HCT116 (cell line): ENCODE measurements around the gene NTSR2. TPM values are rescaled to one million over a fixed set of nuclear protein-coding genes. Genes with fewer than 3 reads are reported as not detected.

Experiments
- ATAC-seq: fragments of 200-7000 bp; cut with Tn5 transposase; 2 replicates; pipeline ENCODE4 v1.9.1; 2020; ENCODE audit warnings: mild to moderate bottlenecking, moderate library complexity
- BruUV-seq: library from RNA; stranded (reverse); fragments of 400-500 nt; replicated peaks from 2 replicates; lab custom pipeline; 2021; lab: Mats Ljungman, UMichigan
- CTCF ChIA-PET: fragments of 300-600 bp; sonication (Branson Sonifier 250); formaldehyde crosslinking; loops from one replicate; lab custom pipeline; 2021; ENCODE audit warnings: antibody characterized with exemption; lab: Charles Lee
- POLR2A ChIA-PET: fragments of 300-600, 350-600 bp; sonication (Branson Sonifier 250); formaldehyde crosslinking; loops from one replicate; lab custom pipeline; 2021; ENCODE audit warnings: antibody characterized with exemption; lab: Charles Lee
- RAD21 ChIA-PET, 2 experiments: fragments of 300-600 bp; sonication (Branson Sonifier 250); formaldehyde crosslinking; loops; one replicate each; lab custom pipeline; 2023; ENCODE audit warnings: low total read pairs in 2 of 2; ENCODE audit not compliant: uncharacterized antibody in 2 of 2, unreplicated experiment in 2 of 2, low non-redundant PET in 1 of 2; lab: Charles Lee
- DNase-seq: peaks from one replicate; pipeline ENCODE4 v3.0.0-alpha.2; 2010; ENCODE audit warnings: low read depth, low spot score
- H2AFZ ChIP-seq: fragments of 200-600 bp; shearing (Covaris generic), sonication (generic); 2 replicates; pipeline ENCODE4 v1.6.1; 2017; ENCODE audit warnings: low read depth, mixed run types, mixed read lengths, antibody characterized with exemption, low read length; ENCODE audit not compliant: poor library complexity, severe bottlenecking
- H3K27ac ChIP-seq: 2 replicates; pipeline ENCODE4 v1.5.1; 2012; ENCODE audit warnings: low read depth, low read length
- H3K27me3 ChIP-seq: fragments of 200-600 bp; sonication (generic); 2 replicates; pipeline ENCODE4 v1.6.1; 2016; ENCODE audit warnings: mixed run types, low read length, mixed read lengths; ENCODE audit not compliant: insufficient read depth
- H3K36me3 ChIP-seq, 2 experiments: fragments of 200-500 bp in 1 of 2; fragments of 200-600 bp in 1 of 2; sonication (Bioruptor generic) in 1 of 2; sonication (generic) in 1 of 2; 2 replicates each; pipeline versions ENCODE4 v1.5.1 to v1.6.1; 2014 to 2016; ENCODE audit warnings: low read length in 2 of 2, inconsistent platforms in 1 of 2, mixed read lengths in 1 of 2, mixed run types in 1 of 2; ENCODE audit not compliant: insufficient read depth in 2 of 2, control insufficient read depth in 1 of 2
- H3K4me1 ChIP-seq, 2 experiments: fragments of 200-600 bp in 1 of 2; sonication (generic) in 1 of 2; 2 replicates each; pipeline versions ENCODE4 v1.5.1 to v1.6.1; 2012 to 2017; ENCODE audit warnings: low read length in 2 of 2, inconsistent platforms in 1 of 2, mild to moderate bottlenecking in 1 of 2, mixed read lengths in 1 of 2, mixed run types in 1 of 2, moderate library complexity in 1 of 2; ENCODE audit not compliant: insufficient read depth in 2 of 2, control insufficient read depth in 1 of 2
- H3K4me2 ChIP-seq: fragments of 200-600 bp; sonication (generic); 2 replicates; pipeline ENCODE4 v1.6.1; 2017; ENCODE audit warnings: mixed run types, low read length, mixed read lengths
- H3K4me3 ChIP-seq, 2 experiments: fragments of 200-600 bp in 1 of 2; sonication (generic) in 1 of 2; replicated peaks in 1 of 2; 2 replicates each; pipeline ENCODE4 v1.5.1; 2011 to 2016; ENCODE audit warnings: low read length in 2 of 2, control low read depth in 1 of 2, low read depth in 1 of 2, mild to moderate bottlenecking in 1 of 2, mixed read lengths in 1 of 2, mixed run types in 1 of 2
- H3K79me2 ChIP-seq: fragments of 200-600 bp; sonication (generic); 2 replicates; pipeline ENCODE4 v1.6.1; 2017; ENCODE audit warnings: mild to moderate bottlenecking, mixed run types, low read length, moderate library complexity, mixed read lengths; ENCODE audit not compliant: insufficient read depth
- H3K9ac ChIP-seq: fragments of 200-600 bp; sonication (generic); 2 replicates; pipeline ENCODE4 v1.6.1; 2016; ENCODE audit warnings: low read length, mixed read lengths
- H3K9me2 ChIP-seq: fragments of 200-600 bp; sonication (generic), shearing (Covaris generic); 2 replicates; pipeline ENCODE4 v1.6.1; 2017; ENCODE audit warnings: mixed run types, mild to moderate bottlenecking, moderate library complexity; ENCODE audit not compliant: insufficient read depth
- H3K9me3 ChIP-seq, 2 experiments: fragments of 200-500 bp in 1 of 2; fragments of 200-600 bp in 1 of 2; sonication (Bioruptor generic) in 1 of 2; sonication (generic) in 1 of 2; 2 replicates each; pipeline ENCODE4 v1.6.1; 2014 to 2017; ENCODE audit warnings: low read length in 2 of 2, mixed read lengths in 2 of 2, inconsistent platforms in 1 of 2, low read depth in 1 of 2, mild to moderate bottlenecking in 1 of 2, mixed run types in 1 of 2, moderate library complexity in 1 of 2; ENCODE audit not compliant: control insufficient read depth in 1 of 2, insufficient read depth in 1 of 2
- H4K20me1 ChIP-seq: fragments of 200-600 bp; sonication (generic), shearing (Covaris generic); 2 replicates; pipeline ENCODE4 v1.6.1; 2017; ENCODE audit warnings: mixed run types, mild to moderate bottlenecking, moderate library complexity; ENCODE audit not compliant: insufficient read depth
- ATF3 ChIP-seq: IDR thresholded peaks from 2 replicates; pipeline ENCODE4 v1.6.1; 2012
- CBX3 ChIP-seq: IDR thresholded peaks from 2 replicates; pipeline ENCODE4 v1.6.1; 2012; ENCODE audit warnings: low read depth
- CEBPB ChIP-seq: IDR thresholded peaks from 2 replicates; pipeline ENCODE4 v1.6.1; 2012; ENCODE audit warnings: low read depth
- CTCF ChIP-seq, 3 experiments: fragments of 200-600 bp in 1 of 3; sonication (generic) in 1 of 3; IDR thresholded peaks in 2 of 3; conservative IDR thresholded peaks in 1 of 3; 2 replicates each; pipeline ENCODE4 v1.5.1; 2012 to 2017; ENCODE audit warnings: low read depth in 2 of 3, low read length in 2 of 3, antibody characterized with exemption in 1 of 3, borderline replicate concordance in 1 of 3, control low read depth in 1 of 3, mild to moderate bottlenecking in 1 of 3, mixed read lengths in 1 of 3, mixed run types in 1 of 3, moderate library complexity in 1 of 3; ENCODE audit not compliant: insufficient read depth in 1 of 3
- EGR1 ChIP-seq: IDR thresholded peaks from 2 replicates; pipeline ENCODE4 v1.6.1; 2012; ENCODE audit warnings: low read depth
- ELF1 ChIP-seq: IDR thresholded peaks from 2 replicates; pipeline ENCODE4 v1.6.1; 2012; ENCODE audit warnings: low read depth, borderline replicate concordance
- EZH2phosphoT487 ChIP-seq: fragments of 200-600 bp; IDR thresholded peaks from 2 replicates; pipeline ENCODE4 v1.6.1; 2018; ENCODE audit warnings: antibody characterized with exemption, borderline replicate concordance
- FOSL1 ChIP-seq: IDR thresholded peaks from 2 replicates; pipeline ENCODE4 v1.6.1; 2012; ENCODE audit warnings: low read depth
- JUND ChIP-seq: IDR thresholded peaks from 2 replicates; pipeline ENCODE4 v1.6.1; 2012
- MAX ChIP-seq: IDR thresholded peaks from 2 replicates; pipeline ENCODE4 v1.6.1; 2012
- POLR2A ChIP-seq: IDR thresholded peaks from 2 replicates; pipeline ENCODE4 v1.7.0; 2011; ENCODE audit warnings: borderline replicate concordance; ENCODE audit not compliant: insufficient read depth, insufficient read length; ENCODE audit errors: extremely low read depth
- POLR2AphosphoS5 ChIP-seq: IDR thresholded peaks from 2 replicates; pipeline ENCODE4 v1.6.1; 2011; ENCODE audit warnings: mild to moderate bottlenecking, low read depth, low read length, moderate library complexity
- RAD21 ChIP-seq: IDR thresholded peaks from 2 replicates; pipeline ENCODE4 v1.6.1; 2012; ENCODE audit warnings: low read depth, mild to moderate bottlenecking
- SIN3A ChIP-seq: IDR thresholded peaks from 2 replicates; pipeline ENCODE4 v1.6.1; 2012; ENCODE audit warnings: low read depth
- SP1 ChIP-seq: IDR thresholded peaks from 2 replicates; pipeline ENCODE4 v1.6.1; 2012; ENCODE audit warnings: low read depth
- SRF ChIP-seq: IDR thresholded peaks from 2 replicates; pipeline ENCODE4 v1.6.1; 2012; ENCODE audit warnings: low read depth
- TCF7L2 ChIP-seq: IDR thresholded peaks from 2 replicates; pipeline ENCODE4 v1.7.0; 2011; ENCODE audit warnings: borderline replicate concordance, inconsistent platforms; ENCODE audit not compliant: insufficient read depth, insufficient read length; ENCODE audit errors: extremely low read depth
- YY1 ChIP-seq: IDR thresholded peaks from 2 replicates; pipeline ENCODE4 v1.6.1; 2011; ENCODE audit warnings: low read length, low read depth, moderate library complexity, mild to moderate bottlenecking; ENCODE audit not compliant: insufficient replicate concordance; ENCODE audit errors: extremely low read depth
- ZFX ChIP-seq: fragments of 450-650 bp; IDR thresholded peaks from 2 replicates; pipeline ENCODE4 v1.6.1; 2017
- ZNF274 ChIP-seq: fragments of 200-500 bp; sonication (Bioruptor generic); IDR thresholded peaks from 2 replicates; pipeline ENCODE4 v1.6.1; 2014; ENCODE audit warnings: mild to moderate bottlenecking, low read depth, low read length, inconsistent platforms
- intact Hi-C: fragments of 100-400 bp; cut with micrococcal nuclease; formaldehyde crosslinking; loops from 2 replicates; pipeline ENCODE4 v1.10.0; 2022
- total RNA-seq: library from RNA; stranded (reverse); gene quantifications from one replicate; pipeline ENCODE4 v1.2.1, GENCODE V29; 2021; ENCODE audit not compliant: unreplicated experiment

NTSR2 gene
- total RNA-seq, 1 experiment from 2014 or later = not detected

GRCh38 chr2:11675423-11676112 lies 5.6 kb upstream of the NTSR2 start (continued):
- TF ChIP-seq CTCF (IDR thresholded peaks at IDR 0.05 in 2 of 3, conservative IDR thresholded peaks at IDR 0.05 in 1 of 3; ENCODE audit: borderline replicate concordance in 1 of 3, insufficient read depth in 1 of 3, low read depth in 2 of 3, low read length in 2 of 3) (no peak), SRF (no peak), RAD21 (no peak), SP1 (no peak), YY1 (no peak)

GRCh38 chr2:11674983-11675382 lies 5.0 kb upstream of the NTSR2 start:
- no peak overlapping the region for H3K9ac ChIP-seq
- no peaks in the 10 kb centered on the region for H3K9me2 ChIP-seq
- no peak overlapping the region for H3K4me3 ChIP-seq
- TF ChIP-seq ELF1 = no peak
- TF ChIP-seq POLR2A = no peak
- no peak for TF ChIP-seq EGR1
- no peak for TF ChIP-seq CBX3
- TF ChIP-seq TCF7L2 = no peak
- TF ChIP-seq EZH2phosphoT487 = no peak
- no peak for TF ChIP-seq ATF3
- TF ChIP-seq SRF = no peak
- TF ChIP-seq JUND = no peak
- TF ChIP-seq ZNF274 = no peak
- TF ChIP-seq SIN3A = no peak
- TF ChIP-seq CTCF (IDR thresholded peaks at IDR 0.05 in 2 of 3, conservative IDR thresholded peaks at IDR 0.05 in 1 of 3; ENCODE audit: borderline replicate concordance in 1 of 3, insufficient read depth in 1 of 3, low read depth in 2 of 3, low read length in 2 of 3) = no peak
- no peak for TF ChIP-seq CEBPB
- TF ChIP-seq FOSL1 = no peak
- no peak for TF ChIP-seq POLR2AphosphoS5
- no peak for TF ChIP-seq MAX
- TF ChIP-seq YY1 = no peak
- no peak for TF ChIP-seq ZFX
- no peaks in the 10 kb centered on the region for H4K20me1 ChIP-seq
- no peak for DNase-seq
- H2AFZ ChIP-seq = no peak overlapping the region
- H3K4me1 ChIP-seq = no peaks in the 10 kb centered on the region; a peak in 1 of 4 replicates
- no peak overlapping the region for H3K27ac ChIP-seq
- RAD21 ChIA-PET = no interaction called here
- POLR2A ChIA-PET = no interaction called here
- intact Hi-C loops = no loop called here
- no peaks in the 10 kb centered on the region for H3K79me2 ChIP-seq
- H3K36me3 ChIP-seq = no peaks in the 10 kb centered on the region
- H3K4me2 ChIP-seq = no peak overlapping the region
- no TSS peak for BruUV-seq
- no peaks in the 10 kb centered on the region for H3K9me3 ChIP-seq
- CTCF ChIA-PET = no interaction called here
- ATAC-seq = no peak
- no peaks in the 10 kb centered on the region for H3K27me3 ChIP-seq
